IPS-18a (cell line): ENCODE results near the gene ACE.
"Not testable (repeated sequence)": the region's sequence is repeated elsewhere in the genome, so short reads cannot be mapped to it uniquely, and the experiment has no call there.

Experiments
- H3K27ac ChIP-seq: one replicate; pipeline ENCODE4 v1.5.1; 2013; ENCODE audit warnings: low read length
- H3K27me3 ChIP-seq: one replicate; pipeline ENCODE4 v1.6.1; 2013; ENCODE audit warnings: mild to moderate bottlenecking, low read length; ENCODE audit not compliant: control insufficient read depth, insufficient read depth
- H3K36me3 ChIP-seq: one replicate; pipeline ENCODE4 v1.6.1; 2013; ENCODE audit warnings: low read depth, low read length; ENCODE audit not compliant: control insufficient read depth
- H3K4me1 ChIP-seq: one replicate; pipeline ENCODE4 v1.6.1; 2013; ENCODE audit warnings: low read depth, low read length; ENCODE audit not compliant: control insufficient read depth
- H3K4me3 ChIP-seq: one replicate; pipeline ENCODE4 v1.5.1; 2013; ENCODE audit warnings: low read length
- H3K9ac ChIP-seq: one replicate; pipeline ENCODE4 v1.6.1; 2013; ENCODE audit warnings: mild to moderate bottlenecking, low read length, moderate library complexity
- H3K9me3 ChIP-seq: one replicate; pipeline ENCODE4 v1.6.1; 2013; ENCODE audit warnings: low read depth, low read length; ENCODE audit not compliant: control insufficient read depth

Gene ACE

DNA sequence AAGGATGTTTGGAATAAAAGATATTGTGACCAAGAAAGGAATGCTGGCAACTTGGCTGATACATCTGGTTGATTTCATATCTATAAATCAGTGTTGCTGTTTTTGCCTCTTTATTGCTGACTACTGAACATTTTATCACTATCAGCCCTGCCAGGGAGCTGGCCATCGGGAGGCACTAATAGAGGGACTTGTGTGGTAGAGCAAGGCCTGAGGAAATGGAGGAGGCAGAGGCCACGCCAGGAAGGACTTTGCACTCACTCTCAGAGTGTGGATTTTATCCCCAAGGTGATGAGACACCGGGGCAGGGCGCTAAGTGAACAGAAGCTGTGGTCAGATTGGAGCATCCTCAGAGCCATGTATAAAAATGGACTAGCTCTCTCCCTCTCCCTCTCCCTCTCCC is 21.4 kb upstream of the ACE start:
- H3K9me3 ChIP-seq = no peaks in the 10 kb centered on the region
- no peaks in the 10 kb centered on the region for H3K36me3 ChIP-seq
- no peak overlapping the region for H3K4me3 ChIP-seq
- H3K27ac ChIP-seq = no peak overlapping the region
- no peaks in the 10 kb centered on the region for H3K27me3 ChIP-seq
- H3K4me1 ChIP-seq = no peaks in the 10 kb centered on the region
- H3K9ac ChIP-seq = no peak overlapping the region

GRCh38 chr17:63458478-63458877 is 18.4 kb upstream of the ACE start:
- H3K36me3 ChIP-seq = no peaks in the 10 kb centered on the region
- no peaks in the 10 kb centered on the region for H3K27me3 ChIP-seq
- no peak overlapping the region for H3K27ac ChIP-seq
- H3K4me1 ChIP-seq = no peaks in the 10 kb centered on the region
- no peak overlapping the region for H3K4me3 ChIP-seq
- H3K9ac ChIP-seq = no peak overlapping the region
- no peaks in the 10 kb centered on the region for H3K9me3 ChIP-seq

GRCh38 chr17:63460018-63460417 is 16.8 kb upstream of the ACE start:
- Histone ChIP-seq H3K4me1 (no peaks in the 10 kb centered on the region), H3K9ac (no peak overlapping the region), H3K27me3 (no peaks in the 10 kb centered on the region), H3K4me3 (no peak overlapping the region), H3K9me3 (no peaks in the 10 kb centered on the region), H3K27ac (no peak overlapping the region), H3K36me3 (no peaks in the 10 kb centered on the region)

GRCh38 chr17:63463771-63464170 is 13.1 kb upstream of the ACE start:
- Histone ChIP-seq H3K9ac (no peak overlapping the region), H3K36me3 (no peaks in the 10 kb centered on the region), H3K9me3 (no peaks in the 10 kb centered on the region), H3K27me3 (no peaks in the 10 kb centered on the region), H3K4me3 (no peak overlapping the region), H3K4me1 (no peaks in the 10 kb centered on the region), H3K27ac (no peak overlapping the region)

GRCh38 chr17:63464691-63465236 is 12.1 kb upstream of the ACE start:
- H3K9ac ChIP-seq = no peak overlapping the region

GRCh38 chr17:63468099-63468498 is 8.8 kb upstream of the ACE start:
- H3K27ac ChIP-seq, H3K4me1 ChIP-seq, H3K36me3 ChIP-seq, H3K4me3 ChIP-seq, H3K9ac ChIP-seq, H3K9me3 ChIP-seq, H3K27me3 ChIP-seq: not testable (repeated sequence)

More at GRCh38 chr17:63464691-63465236, 12.1 kb upstream of the ACE start:
- Histone ChIP-seq H3K27ac (no peak overlapping the region), H3K9me3 (no peaks in the 10 kb centered on the region), H3K36me3 (no peaks in the 10 kb centered on the region), H3K27me3 (no peaks in the 10 kb centered on the region), H3K4me1 (no peaks in the 10 kb centered on the region), H3K4me3 (no peak overlapping the region)

- Histone ChIP-seq H3K27me3 (peaks cover 29% of the 10 kb centered on the region), H3K4me3 (no peak overlapping the region), H3K27ac (no peak overlapping the region), H3K4me1 (peaks cover 8% of the 10 kb centered on the region), H3K36me3 (no peaks in the 10 kb centered on the region), H3K9me3 (no peaks in the 10 kb centered on the region), H3K9ac (no peak overlapping the region)
Measured at GRCh38 chr17:63474174-63474573, 2.7 kb upstream of the ACE start.

DNA sequence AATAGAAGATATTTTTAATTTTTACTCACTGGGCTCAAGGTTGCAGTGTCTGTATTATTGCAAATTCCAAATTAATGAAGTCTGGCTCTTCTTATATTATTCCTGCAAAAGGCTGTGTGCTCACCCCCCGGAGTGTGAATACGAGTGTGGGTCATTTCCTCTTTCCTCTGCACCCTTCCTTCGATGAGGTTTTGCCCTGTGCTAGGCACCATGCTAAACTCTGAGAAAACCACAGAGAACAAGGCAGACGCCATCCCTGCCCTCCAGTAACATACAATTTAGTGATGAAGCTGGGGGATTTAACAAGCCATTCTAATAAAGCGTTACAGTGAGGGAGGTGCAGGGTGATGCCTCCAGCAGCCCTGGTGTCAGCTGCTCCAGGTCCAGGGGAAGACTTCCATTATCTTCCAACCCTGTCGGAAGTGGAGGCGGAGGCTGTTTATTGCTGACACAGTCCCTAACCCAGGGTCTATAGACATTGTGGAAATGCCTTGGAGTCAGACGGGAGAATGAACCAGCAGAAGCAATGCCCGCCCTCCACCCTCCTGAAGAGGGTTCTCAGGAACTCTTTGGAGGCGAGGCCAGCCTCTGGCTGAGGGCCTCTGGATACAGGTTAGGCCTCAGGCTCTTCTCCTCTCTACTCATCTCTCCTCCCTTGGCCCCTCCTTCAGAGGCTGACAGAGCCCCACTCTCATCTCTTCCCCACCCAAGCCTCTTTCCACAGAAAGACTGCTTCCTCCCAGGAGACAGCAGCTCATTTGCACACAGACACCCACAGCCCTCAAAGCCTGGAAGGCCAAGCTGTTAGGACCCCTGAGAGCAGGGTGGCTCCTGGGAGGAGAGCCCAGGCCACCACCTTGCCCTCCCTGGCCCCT is 2.0 kb upstream of the ACE start:
- Histone ChIP-seq H3K4me3 (no peak overlapping the region), H3K27ac (no peak overlapping the region), H3K27me3 (peaks cover 29% of the 10 kb centered on the region), H3K4me1 (peaks cover 8% of the 10 kb centered on the region), H3K36me3 (no peaks in the 10 kb centered on the region), H3K9me3 (no peaks in the 10 kb centered on the region), H3K9ac (no peak overlapping the region)

DNA sequence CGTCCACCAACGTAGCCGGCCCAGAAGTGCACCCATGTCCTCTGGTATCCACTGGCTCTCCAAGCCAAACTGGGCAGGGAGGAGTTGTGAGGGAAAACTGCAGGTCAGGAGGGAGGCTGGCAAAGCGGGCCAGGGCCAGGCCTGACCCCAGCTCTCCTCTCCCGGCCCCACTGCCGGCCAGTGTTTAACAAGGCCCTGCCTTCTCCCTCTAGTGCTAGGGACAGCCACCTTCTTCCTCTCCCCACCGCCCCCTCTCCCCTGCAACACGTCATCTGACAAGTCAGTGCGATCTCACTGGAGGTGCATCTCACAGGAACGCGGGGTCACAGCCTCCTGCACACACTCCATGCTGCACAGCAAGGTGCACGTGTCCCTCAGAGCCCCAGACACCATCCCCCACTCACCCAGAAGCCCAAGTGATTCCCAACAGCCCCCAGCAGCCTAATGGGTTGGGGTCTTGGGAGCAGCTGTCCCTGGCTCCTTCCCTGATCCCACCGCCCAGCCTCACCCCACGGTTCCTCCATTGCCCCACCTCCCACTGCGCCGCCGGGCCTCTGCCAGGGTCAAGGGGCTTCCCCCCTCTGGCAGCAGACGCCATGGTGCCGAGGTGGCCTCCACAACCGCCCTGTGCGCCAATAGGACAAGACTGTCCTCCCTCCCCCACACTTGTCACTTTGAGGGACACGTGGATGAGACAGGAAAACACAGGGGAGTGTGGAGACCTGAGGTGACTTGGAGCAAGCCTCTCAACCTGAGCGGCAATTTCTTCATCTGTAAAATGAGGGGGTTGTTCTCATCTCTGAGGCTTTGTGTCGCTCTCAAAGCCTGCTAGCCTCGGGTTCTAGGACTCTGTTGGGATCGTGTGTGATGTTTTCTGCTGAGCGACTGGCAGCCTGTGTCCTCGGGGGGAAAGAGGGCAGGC is 1.1 kb upstream of the ACE start:
- H3K4me3 ChIP-seq = peak overlapping the region; percentile 57

DNA sequence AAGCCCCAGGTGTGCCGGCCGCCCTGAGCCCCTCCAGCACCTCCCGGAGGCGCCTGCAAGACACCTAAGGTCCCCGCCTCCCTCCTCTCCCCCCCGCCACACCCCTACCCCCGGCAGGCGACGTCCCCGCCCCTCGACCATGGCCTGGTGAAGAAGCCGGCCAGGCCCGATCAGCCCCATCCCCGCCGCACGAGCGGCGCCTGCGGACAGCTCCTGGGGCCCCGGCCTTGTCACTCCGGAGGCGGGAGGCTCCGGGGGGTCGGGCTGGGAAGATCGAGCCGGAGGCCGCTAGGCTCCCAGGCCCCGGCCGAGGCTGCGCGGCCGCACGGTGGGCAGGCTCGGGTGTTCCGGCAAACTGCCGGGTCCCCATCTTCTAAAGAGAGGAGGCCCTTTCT is 405 bp upstream of the ACE start:
- H3K4me3 ChIP-seq = peak overlapping the region; percentile 57

More for the DNA sequence above, 1.1 kb upstream of the ACE start:
- Histone ChIP-seq H3K9me3 (no peaks in the 10 kb centered on the region), H3K27ac (no peak overlapping the region), H3K36me3 (no peaks in the 10 kb centered on the region), H3K4me1 (peaks cover 8% of the 10 kb centered on the region), H3K27me3 (peaks cover 29% of the 10 kb centered on the region), H3K9ac (no peak overlapping the region)

More for the DNA sequence above, 405 bp upstream of the ACE start:
- H3K27ac ChIP-seq = no peak overlapping the region
- H3K36me3 ChIP-seq = no peaks in the 10 kb centered on the region
- H3K4me1 ChIP-seq = peaks cover 8% of the 10 kb centered on the region
- H3K9ac ChIP-seq = no peak overlapping the region
- peaks cover 29% of the 10 kb centered on the region for H3K27me3 ChIP-seq
- H3K9me3 ChIP-seq = no peaks in the 10 kb centered on the region
